ENCODE data around the gene NOTUM. TPM values are rescaled to one million over a fixed set of nuclear protein-coding genes. Genes with fewer than 3 reads are reported as not detected.
A peak's percentile ranks its signal among the peaks of the same experiment; 100 is the strongest.

Gene NOTUM
- total and polyA plus RNA-seq, 10 of the 15 experiments (the other 5 are each of a cell fraction or from before 2014, with no cell fraction given) = 0.04 to 0.13 TPM; not detected in 8

DNA sequence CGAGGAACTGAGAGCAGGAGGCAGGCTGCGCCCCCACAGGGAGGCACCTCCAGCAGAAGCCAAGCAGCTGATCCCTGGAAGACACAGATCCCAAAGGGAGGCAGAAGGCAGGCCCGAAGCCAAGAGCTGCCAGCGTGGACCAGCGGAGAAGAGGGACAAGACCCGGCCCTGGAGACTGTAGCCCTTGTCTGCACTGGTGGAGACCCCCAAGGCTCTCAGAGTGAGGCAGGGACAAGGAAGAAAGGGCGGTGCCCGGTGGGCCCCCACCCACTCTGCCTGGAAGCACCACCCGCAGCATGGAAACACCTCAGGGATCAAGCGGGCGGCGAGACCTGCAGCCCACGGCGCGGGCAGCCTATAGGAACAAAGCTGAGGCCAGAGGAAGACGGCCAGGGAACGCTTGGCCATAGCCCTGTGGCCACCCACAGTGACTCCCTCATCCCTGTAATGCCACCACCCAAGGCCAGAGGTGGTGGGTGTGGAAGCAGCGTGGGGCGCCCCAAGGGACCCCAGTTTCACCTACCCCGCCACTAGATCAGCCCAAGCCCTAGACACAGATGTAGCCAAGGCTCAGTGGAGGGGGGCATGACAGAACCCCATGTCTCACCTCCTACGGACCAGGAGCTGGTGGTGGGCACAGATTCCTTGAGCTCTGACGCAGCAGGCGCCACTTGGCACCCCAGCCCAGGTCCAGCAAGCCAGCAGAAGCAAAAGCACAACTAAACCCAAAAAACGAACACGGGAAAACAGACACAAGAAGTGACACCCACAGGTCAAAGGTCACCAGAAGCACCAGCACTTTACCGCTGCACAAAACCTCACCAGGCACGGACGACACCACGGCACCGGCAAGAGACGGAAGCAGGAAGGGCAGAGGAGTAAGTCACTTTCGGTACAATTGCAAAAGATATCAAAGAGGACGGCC lies 40.1 kb downstream of the NOTUM start:
- H3K9ac ChIP-seq (ENCODE audit: control insufficient read depth, insufficient read depth, low read length) = no peak overlapping the region
- no peak for ATAC-seq
- peak; percentile 45 for TF ChIP-seq NR2C1 (IDR thresholded peaks at IDR 0.05)
- TF ChIP-seq NR2C2 (IDR thresholded peaks at IDR 0.05; ENCODE audit: borderline replicate concordance, control insufficient read depth, insufficient read length, low read depth) = peak; percentile 51
- TF ChIP-seq NR2F1 (conservative IDR thresholded peaks at IDR 0.05) = peak; percentile 42; the same call in 1 of the 2 replicates
- no peak for TF ChIP-seq TCF3 (IDR thresholded peaks at IDR 0.05; ENCODE audit: borderline replicate concordance, insufficient read depth, low read depth, low read length)
- H3K27ac ChIP-seq (ENCODE audit: control insufficient read depth, insufficient read depth) = no peak overlapping the region
- peaks cover 16% of the 10 kb centered on the region for H3K4me1 ChIP-seq (ENCODE audit: control insufficient read depth, insufficient read depth, low read length)
- BruUV-seq (replicated peaks) = no TSS peak
- ChIA-PET POLR2A (interaction anchor here (0.6 kb wide), 2 partner anchors 65 to 1772 kb away, joined by 3 to 6 read pairs; no protein-coding TSS in a partner anchor), SMC1A (ENCODE audit: uncharacterized antibody, unreplicated experiment) (no interaction called here), CTCF (no interaction called here), RAD21 (ENCODE audit: unreplicated experiment) (no interaction called here)
- WGBS (ENCODE audit: insufficient coverage, insufficient replicate concordance, low lambda C conversion rate, missing lambda C conversion rate) = 89% methylated on average over 33 of the region's 33 CpGs
- in situ Hi-C loops (cut with MboI) (no loop called here), intact Hi-C loops (cut with micrococcal nuclease; ENCODE audit: unreplicated experiment) (no loop called here)
- no peak for FAIRE-seq
- no peak overlapping the region for H2AFZ ChIP-seq (ENCODE audit: control insufficient read depth, low read depth, low read length)
- H3K4me3 ChIP-seq = no peak overlapping the region
- peaks cover 45% of the 10 kb centered on the region for H3K79me2 ChIP-seq (ENCODE audit: control insufficient read depth, insufficient read depth, low read length)
- H3K9me3 ChIP-seq (replicated peaks; ENCODE audit: control insufficient read depth, insufficient read depth, low read length) = no peaks in the 10 kb centered on the region
- H3K27me3 ChIP-seq (replicated peaks in 1 of 2; ENCODE audit: control insufficient read depth in 2 of 2, insufficient read depth in 2 of 2, low read length in 1 of 2) = no peaks in the 10 kb centered on the region
- peaks cover 4 to 8% of the 10 kb centered on the region in 2 experiments; a peak in 3 of 4 replicates for H3K36me3 ChIP-seq (ENCODE audit: control insufficient read depth in 2 of 2, insufficient read depth in 2 of 2, low read length in 1 of 2)
- no peaks in the 10 kb centered on the region; the same call in 1 of the 2 replicates for H4K20me1 ChIP-seq (ENCODE audit: control insufficient read depth, insufficient read depth)
- DNase-seq (ENCODE audit: low read depth, low spot score) = no peak
- H3K4me2 ChIP-seq (ENCODE audit: control insufficient read depth, insufficient read depth) = no peak overlapping the region

DNA sequence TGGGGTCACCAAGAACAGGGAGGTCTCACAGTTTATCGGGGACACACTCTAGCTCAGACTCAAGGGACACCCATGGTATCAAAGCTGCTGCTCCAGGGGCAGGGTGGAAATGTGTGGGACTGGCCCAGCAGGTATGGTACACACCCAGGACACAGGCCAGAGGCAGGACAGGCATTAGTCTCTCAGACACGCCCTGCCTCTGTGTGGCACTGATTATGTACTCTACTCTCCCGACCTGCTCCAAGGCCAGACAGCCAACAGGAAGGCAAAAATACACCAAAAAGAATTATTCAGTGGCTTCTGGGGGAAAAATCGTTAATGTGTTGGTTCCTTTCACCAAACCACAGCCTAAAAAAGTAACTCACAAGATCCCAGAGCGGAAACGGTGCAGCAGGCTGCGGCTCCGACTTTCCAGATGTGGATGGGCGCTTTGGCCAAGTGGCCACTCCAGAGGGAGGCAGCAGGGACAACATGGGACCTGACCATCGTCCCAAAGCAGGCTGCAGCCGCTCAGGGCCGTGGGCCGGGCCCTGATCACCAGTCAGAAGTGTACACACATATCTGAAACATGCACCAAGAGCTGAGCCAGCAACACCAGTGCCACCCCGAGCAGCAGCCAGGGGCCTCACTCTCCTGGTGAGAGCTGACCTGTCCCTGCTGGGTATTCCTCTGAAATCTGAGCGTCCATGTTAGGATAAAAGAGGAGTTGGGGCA lies 42.0 kb downstream of the NOTUM start:
- no TSS peak for BruUV-seq (replicated peaks)

More for the DNA sequence above, 42.0 kb downstream of the NOTUM start:
- Histone ChIP-seq H3K4me2 (ENCODE audit: control insufficient read depth, insufficient read depth) (no peak overlapping the region), H3K9me3 (replicated peaks; ENCODE audit: control insufficient read depth, insufficient read depth, low read length) (no peaks in the 10 kb centered on the region), H3K9ac (ENCODE audit: control insufficient read depth, insufficient read depth, low read length) (no peak overlapping the region), H2AFZ (ENCODE audit: control insufficient read depth, low read depth, low read length) (no peak overlapping the region), H3K27ac (ENCODE audit: control insufficient read depth, insufficient read depth) (no peak overlapping the region), H4K20me1 (ENCODE audit: control insufficient read depth, insufficient read depth) (no peaks in the 10 kb centered on the region), H3K27me3 (replicated peaks in 1 of 2; ENCODE audit: control insufficient read depth in 2 of 2, insufficient read depth in 2 of 2, low read length in 1 of 2) (no peaks in the 10 kb centered on the region), H3K79me2 (ENCODE audit: control insufficient read depth, insufficient read depth, low read length) (peaks cover 34% of the 10 kb centered on the region), H3K4me1 (ENCODE audit: control insufficient read depth, insufficient read depth, low read length) (peaks cover 11% of the 10 kb centered on the region), H3K36me3 (ENCODE audit: control insufficient read depth in 2 of 2, insufficient read depth in 2 of 2, low read length in 1 of 2) (peaks cover 8 to 23% of the 10 kb centered on the region in 2 experiments; a peak in 3 of 4 replicates), H3K4me3 (no peak overlapping the region)
- POLR2A ChIA-PET = interaction anchor here (0.5 kb wide), 1 partner anchor 47 kb away, joined by 5 read pairs; no protein-coding TSS in a partner anchor
- RAD21 ChIA-PET (ENCODE audit: unreplicated experiment) = no interaction called here
- no peak for ATAC-seq
- in situ Hi-C loops (cut with MboI) (no loop called here), intact Hi-C loops (cut with micrococcal nuclease; ENCODE audit: unreplicated experiment) (no loop called here)
- FAIRE-seq = peak; percentile 31
- DNase-seq (ENCODE audit: low read depth, low spot score) = no peak
- CTCF ChIA-PET = interaction anchor here (0.6 kb wide), 1 partner anchor 25 kb away, joined by 3 read pairs; no protein-coding TSS in a partner anchor
- WGBS (ENCODE audit: insufficient coverage, insufficient replicate concordance, low lambda C conversion rate, missing lambda C conversion rate) = 74% methylated on average over 15 of the region's 15 CpGs
- SMC1A ChIA-PET (ENCODE audit: uncharacterized antibody, unreplicated experiment) = no interaction called here
- TF ChIP-seq RUNX3 (IDR thresholded peaks at IDR 0.05; ENCODE audit: low read length) (peak; percentile 6; the same call in 1 of the 2 replicates), NFIC (IDR thresholded peaks at IDR 0.05; ENCODE audit: low read depth, low read length) (no peak), CUX1 (IDR thresholded peaks at IDR 0.05; ENCODE audit: insufficient replicate concordance, low read depth, low read length) (no peak)
